GM20000 (cell line): ENCODE results near the gene SRMS.

ENCODE experiments used
- DNase-seq: peaks from one replicate; pipeline ENCODE4 v3.0.0; 2012; ENCODE audit warnings: low spot score
- CTCF ChIP-seq: IDR thresholded peaks from 2 replicates; pipeline ENCODE4 v1.5.1; 2012; ENCODE audit warnings: mild to moderate bottlenecking, control low read depth; ENCODE audit errors: extremely low read depth, missing control alignments

SRMS gene

GRCh38 chr20:63547725-63548480, at the start of gene SRMS:
TSS of gene SRMS (minus strand) at chr20:63547749. CDS start at chr20:63547463, 286 bp downstream.
- no peak for TF ChIP-seq CTCF
- DNase-seq: no peak

GRCh38 chr20:63596423-63596822, 48.9 kb upstream of the SRMS start:
- TF ChIP-seq CTCF: no peak
- DNase-seq: no peak

- TF ChIP-seq CTCF: no peak
- no peak for DNase-seq
Measured at GRCh38 chr20:63595416-63596127, 48.0 kb upstream of the SRMS start.

- no peak for TF ChIP-seq CTCF
- DNase-seq: no peak
Measured at GRCh38 chr20:63594043-63594561, 46.6 kb upstream of the SRMS start.

- no peak for TF ChIP-seq CTCF
- no peak for DNase-seq
Measured at GRCh38 chr20:63592661-63593060, 45.1 kb upstream of the SRMS start.

GRCh38 chr20:63591786-63592355, 44.3 kb upstream of the SRMS start:
- no peak for DNase-seq
- TF ChIP-seq CTCF: no peak

GRCh38 chr20:63591147-63591533, 43.6 kb upstream of the SRMS start:
- no peak for DNase-seq
- TF ChIP-seq CTCF: no peak
